ENCODE data around the gene ZC3H12D. TPM values are rescaled to one million over a fixed set of nuclear protein-coding genes. Genes with fewer than 3 reads are reported as not detected.
"Not testable (repeated sequence)": the region's sequence is repeated elsewhere in the genome, so short reads cannot be mapped to it uniquely, and the experiment has no call there.

Gene ZC3H12D
- total RNA-seq, 1 experiment from 2014 or later = not detected

GRCh38 chr6:149495349-149496016 lies 10.7 kb upstream of the ZC3H12D start:
- H3K27me3 ChIP-seq; H3K4me3 ChIP-seq; H3K36me3 ChIP-seq; DNase-seq; H3K4me1 ChIP-seq; H3K9me3 ChIP-seq (replicated peaks); H3K27ac ChIP-seq: not testable (repeated sequence)

- H3K4me1 ChIP-seq; H3K9me3 ChIP-seq (replicated peaks): not testable (repeated sequence)
These were observed 10.0 kb upstream of the ZC3H12D start for GRCh38 chr6:149494810-149495209.

GRCh38 chr6:149493761-149494320 lies 9.0 kb upstream of the ZC3H12D start:
- Histone ChIP-seq H3K27me3 (no peaks in the 10 kb centered on the region), H3K4me1 (peaks cover 3% of the 10 kb centered on the region; the same call in 1 of the 2 replicates)

More at GRCh38 chr6:149494810-149495209, 10.0 kb upstream of the ZC3H12D start:
- not testable (repeated sequence) for H3K27ac ChIP-seq, H3K27me3 ChIP-seq, H3K4me3 ChIP-seq, H3K36me3 ChIP-seq, DNase-seq

GRCh38 chr6:149492798-149493343 lies 8.1 kb upstream of the ZC3H12D start:
- Histone ChIP-seq H3K27ac (no peak overlapping the region), H3K4me1 (no peaks in the 10 kb centered on the region), H3K4me3 (no peak overlapping the region), H3K9me3 (replicated peaks) (no peaks in the 10 kb centered on the region), H3K36me3 (no peaks in the 10 kb centered on the region), H3K27me3 (no peaks in the 10 kb centered on the region)
- DNase-seq = no peak

More at GRCh38 chr6:149493761-149494320, 9.0 kb upstream of the ZC3H12D start:
- no peak overlapping the region for H3K4me3 ChIP-seq
- no peaks in the 10 kb centered on the region for H3K36me3 ChIP-seq
- no peak for DNase-seq
- H3K27ac ChIP-seq = no peak overlapping the region
- H3K9me3 ChIP-seq (replicated peaks) = no peaks in the 10 kb centered on the region

GRCh38 chr6:149489967-149490366 lies 5.2 kb upstream of the ZC3H12D start:
- no peaks in the 10 kb centered on the region for H3K36me3 ChIP-seq
- H3K27ac ChIP-seq = no peak overlapping the region
- no peaks in the 10 kb centered on the region for H3K9me3 ChIP-seq (replicated peaks)
- H3K27me3 ChIP-seq = no peaks in the 10 kb centered on the region
- no peak overlapping the region for H3K4me3 ChIP-seq
- no peaks in the 10 kb centered on the region for H3K4me1 ChIP-seq
- DNase-seq = no peak

- Histone ChIP-seq H3K4me3 (no peak overlapping the region), H3K27me3 (no peaks in the 10 kb centered on the region), H3K9me3 (replicated peaks) (no peaks in the 10 kb centered on the region), H3K27ac (no peak overlapping the region), H3K36me3 (no peaks in the 10 kb centered on the region), H3K4me1 (no peaks in the 10 kb centered on the region)
- no peak for DNase-seq
These were observed 4.0 kb upstream of the ZC3H12D start for GRCh38 chr6:149488815-149489214.

GRCh38 chr6:149487316-149487715 lies 2.5 kb upstream of the ZC3H12D start:
- Histone ChIP-seq H3K4me3 (no peak overlapping the region), H3K27ac (no peak overlapping the region), H3K4me1 (no peaks in the 10 kb centered on the region), H3K9me3 (replicated peaks) (no peaks in the 10 kb centered on the region), H3K27me3 (no peaks in the 10 kb centered on the region), H3K36me3 (no peaks in the 10 kb centered on the region)
- DNase-seq = no peak

- Histone ChIP-seq H3K27ac (no peak overlapping the region), H3K36me3 (no peaks in the 10 kb centered on the region), H3K4me1 (no peaks in the 10 kb centered on the region), H3K9me3 (replicated peaks) (no peaks in the 10 kb centered on the region), H3K4me3 (no peak overlapping the region), H3K27me3 (no peaks in the 10 kb centered on the region)
- DNase-seq = no peak
These were observed 762 bp downstream of the ZC3H12D start for GRCh38 chr6:149483849-149484655.

GRCh38 chr6:149483334-149483725 lies 1.5 kb downstream of the ZC3H12D start:
- no peaks in the 10 kb centered on the region for H3K27me3 ChIP-seq
- DNase-seq = no peak
- no peaks in the 10 kb centered on the region for H3K4me1 ChIP-seq
- H3K27ac ChIP-seq = no peak overlapping the region
- no peak overlapping the region for H3K4me3 ChIP-seq
- H3K9me3 ChIP-seq (replicated peaks) = no peaks in the 10 kb centered on the region
- no peaks in the 10 kb centered on the region for H3K36me3 ChIP-seq

- no peaks in the 10 kb centered on the region for H3K9me3 ChIP-seq (replicated peaks)
- no peaks in the 10 kb centered on the region for H3K4me1 ChIP-seq
- no peaks in the 10 kb centered on the region for H3K36me3 ChIP-seq
- DNase-seq = no peak
- no peak overlapping the region for H3K4me3 ChIP-seq
- H3K27me3 ChIP-seq = no peaks in the 10 kb centered on the region
- H3K27ac ChIP-seq = no peak overlapping the region
These were observed 2.1 kb downstream of the ZC3H12D start for GRCh38 chr6:149482545-149483333.

- no peak for DNase-seq
- Histone ChIP-seq H3K4me1 (no peaks in the 10 kb centered on the region), H3K4me3 (no peak overlapping the region), H3K36me3 (no peaks in the 10 kb centered on the region), H3K27ac (no peak overlapping the region), H3K9me3 (replicated peaks) (no peaks in the 10 kb centered on the region), H3K27me3 (no peaks in the 10 kb centered on the region)
These were observed 4.1 kb downstream of the ZC3H12D start for GRCh38 chr6:149480502-149481280.

GRCh38 chr6:149478631-149479314 lies 6.0 kb downstream of the ZC3H12D start:
- Histone ChIP-seq H3K36me3 (no peaks in the 10 kb centered on the region), H3K4me1 (no peaks in the 10 kb centered on the region), H3K27me3 (no peaks in the 10 kb centered on the region), H3K4me3 (no peak overlapping the region), H3K9me3 (replicated peaks) (no peaks in the 10 kb centered on the region), H3K27ac (no peak overlapping the region)
- no peak for DNase-seq

- DNase-seq = no peak
These were observed 7.3 kb downstream of the ZC3H12D start for GRCh38 chr6:149477544-149477943.

More at GRCh38 chr6:149477544-149477943, 7.3 kb downstream of the ZC3H12D start:
- Histone ChIP-seq H3K9me3 (replicated peaks) (no peaks in the 10 kb centered on the region), H3K36me3 (no peaks in the 10 kb centered on the region), H3K4me1 (peaks cover 6% of the 10 kb centered on the region), H3K4me3 (no peak overlapping the region), H3K27ac (no peak overlapping the region), H3K27me3 (no peaks in the 10 kb centered on the region)

Measured in SJCRH30 (cell line).